Lower leg skin (tissue), 4 donors: ENCODE measurements around the gene AQP5. TPM values are rescaled to one million over a fixed set of nuclear protein-coding genes. Genes with fewer than 3 reads are reported as not detected.

Source experiments
- DNase-seq, 2 donors: peaks; one replicate each; pipeline ENCODE4 v3.0.0-alpha.2; 2019; ENCODE audit warnings: low spot score in 2 of 2
- H3K4me3 ChIP-seq: fragments of 200-600 bp; sonication (generic); 2 replicates; pipeline ENCODE4 v1.5.1; 2017; ENCODE audit warnings: mild to moderate bottlenecking, low read depth; ENCODE audit not compliant: poor library complexity, severe bottlenecking
- CTCF ChIP-seq, 3 donors: fragments of 450-650 bp; IDR thresholded peaks; one replicate each; pipeline ENCODE4 v1.5.1; 2016; ENCODE audit warnings: antibody characterized with exemption in 3 of 3, mild to moderate bottlenecking in 3 of 3, moderate library complexity in 2 of 3
- POLR2A ChIP-seq, 2 donors: fragments of 450-650 bp; IDR thresholded peaks; one replicate each; pipeline ENCODE4 v1.6.1; 2016 to 2017; ENCODE audit warnings: antibody characterized with exemption in 2 of 2, mild to moderate bottlenecking in 1 of 2, moderate library complexity in 1 of 2
- WGBS, 2 donors: methylation state at CpG; one replicate each; pipeline ENCODE4 v1.1.5; 2018; 5-methylcytosine and 5-hydroxymethylcytosine counted together
- intact Hi-C: fragments of 100-400 bp; cut with DNase I; formaldehyde crosslinking; loops from one replicate; pipeline ENCODE4 v1.15.0; 2023; ENCODE audit warnings: low total_unique reads
- total RNA-seq, 4 donors: library from RNA; depleted of rRNA; stranded (reverse); fragments of >200 nt; gene quantifications; one replicate each; pipeline ENCODE4 v1.1.0, GENCODE V29; 2016

Gene AQP5
- total RNA-seq, 4 donors from 2014 or later = 48.4 to 332 (median 203) TPM

GRCh38 chr12:49944718-49945117 lies 17.0 kb upstream of the AQP5 start:
- WGBS, 2 donors = 90 to 92% methylated on average over 3 of the region's 3 CpGs
- H3K4me3 ChIP-seq = no peak overlapping the region
- no peak for TF ChIP-seq CTCF (IDR thresholded peaks at IDR 0.05)
- TF ChIP-seq POLR2A (IDR thresholded peaks at IDR 0.05) = no peak
- intact Hi-C loops = no loop called here
- no peak for DNase-seq

- WGBS, 2 donors = 11 to 16% methylated on average over 28 of the region's 28 CpGs
- TF ChIP-seq CTCF (IDR thresholded peaks at IDR 0.05) = no peak
- TF ChIP-seq POLR2A (IDR thresholded peaks at IDR 0.05) = no peak
- peak; percentile 63 to 95 for DNase-seq
- intact Hi-C loops = no loop called here
- no peak overlapping the region for H3K4me3 ChIP-seq
These were observed 16.1 kb upstream of the AQP5 start for GRCh38 chr12:49945394-49946080.

- 78 to 80% methylated on average over 9 of the region's 9 CpGs for WGBS, 2 donors
- H3K4me3 ChIP-seq = no peak overlapping the region
- no peak for DNase-seq
- TF ChIP-seq POLR2A (IDR thresholded peaks at IDR 0.05) (no peak), CTCF (IDR thresholded peaks at IDR 0.05) (no peak)
- intact Hi-C loops = no loop called here
These were observed 15.6 kb upstream of the AQP5 start for GRCh38 chr12:49946086-49946485.

GRCh38 chr12:49946497-49946896 lies 15.2 kb upstream of the AQP5 start:
- DNase-seq = no peak
- 81 to 83% methylated on average over 3 of the region's 3 CpGs for WGBS, 2 donors
- TF ChIP-seq POLR2A (IDR thresholded peaks at IDR 0.05) = no peak
- TF ChIP-seq CTCF (IDR thresholded peaks at IDR 0.05) = no peak
- H3K4me3 ChIP-seq = no peak overlapping the region
- intact Hi-C loops = no loop called here

GRCh38 chr12:49947593-49948226 lies 14.0 kb upstream of the AQP5 start:
- WGBS, 2 donors = 63 to 67% methylated on average over 7 of the region's 7 CpGs
- H3K4me3 ChIP-seq = no peak overlapping the region
- intact Hi-C loops = no loop called here
- no peak for DNase-seq
- no peak for TF ChIP-seq POLR2A (IDR thresholded peaks at IDR 0.05)
- no peak for TF ChIP-seq CTCF (IDR thresholded peaks at IDR 0.05)
